KBM-7 (cell line): Measurements from ENCODE around the gene INO80.

Source experiments
- DNase-seq: peaks from one replicate; pipeline ENCODE4 v3.0.0-alpha.2; 2015
- in situ Hi-C: fragments of 300-500 bp; cut with MboI; formaldehyde crosslinking; loops from 2 replicates; pipeline ENCODE4 v1.14.3; 2020; ENCODE audit warnings: low sequenced_read_pairs, low pct_unique_long_range_greater_than_20kb, mixed read lengths

Gene INO80

GRCh38 chr15:40941068-40941527, 175.0 kb downstream of the INO80 start:
- in situ Hi-C loops, result no loop called here
- peak; percentile 31 for DNase-seq

GRCh38 chr15:40940296-40940801, 175.7 kb downstream of the INO80 start:
- in situ Hi-C loops, result no loop called here

GRCh38 chr15:40938536-40938870, 177.6 kb downstream of the INO80 start:
- DNase-seq, result no peak
- in situ Hi-C loops, result no loop called here

More at GRCh38 chr15:40940296-40940801, 175.7 kb downstream of the INO80 start:
- DNase-seq, result peak; percentile 40

GRCh38 chr15:40937762-40938535, 178.1 kb downstream of the INO80 start:
- in situ Hi-C loops, result no loop called here
- no peak for DNase-seq

- no peak for DNase-seq
- in situ Hi-C loops, result no loop called here
These were observed 179.1 kb downstream of the INO80 start for GRCh38 chr15:40936709-40937666.

GRCh38 chr15:40936234-40936708, 179.8 kb downstream of the INO80 start:
- DNase-seq, result no peak
- in situ Hi-C loops, result no loop called here

GRCh38 chr15:40934457-40934856, 181.6 kb downstream of the INO80 start:
- in situ Hi-C loops, result no loop called here
- no peak for DNase-seq

- in situ Hi-C loops, result no loop called here
- no peak for DNase-seq
These were observed 182.6 kb downstream of the INO80 start for GRCh38 chr15:40933517-40933902.

- no peak for DNase-seq
- in situ Hi-C loops, result no loop called here
These were observed 183.2 kb downstream of the INO80 start for GRCh38 chr15:40932649-40933516.

- DNase-seq, result peak; percentile 56
- in situ Hi-C loops, result no loop called here
These were observed 183.9 kb downstream of the INO80 start for GRCh38 chr15:40932156-40932555.

- in situ Hi-C loops, result no loop called here
- no peak for DNase-seq
These were observed 184.6 kb downstream of the INO80 start for GRCh38 chr15:40931300-40932142.

- in situ Hi-C loops, result no loop called here
- peak; percentile 35 for DNase-seq
These were observed 185.4 kb downstream of the INO80 start for GRCh38 chr15:40930430-40931299.

- in situ Hi-C loops, result no loop called here
- peak; percentile 39 for DNase-seq
These were observed 186.2 kb downstream of the INO80 start for GRCh38 chr15:40929660-40930429.
